Stimulated activated memory B cell treated with anti-CD40 and anti-IgM and Interleukin-4, amounts not matched to agents 10 μg/mL and 1 μg/mL and 100 μg/mL, for 72 hours (primary cell): Measurements from ENCODE around the gene GRAP.

Experiments used
- ATAC-seq: fragments of 150-1000 bp; cut with Tn5 transposase; 2 replicates; pipeline ENCODE4 v1.10.0; 2021
- H3K27ac Mint-ChIP-seq: one replicate; pipeline ENCODE4 v1.8.0; 2022; ENCODE audit warnings: mild to moderate bottlenecking, mixed read lengths
- H3K27me3 Mint-ChIP-seq: one replicate; pipeline ENCODE4 v1.8.0; 2022; ENCODE audit warnings: mixed read lengths
- H3K36me3 Mint-ChIP-seq: one replicate; pipeline ENCODE4 v1.8.0; 2022; ENCODE audit warnings: mixed read lengths
- H3K4me1 Mint-ChIP-seq: one replicate; pipeline ENCODE4 v1.8.0; 2022; ENCODE audit warnings: mixed read lengths
- H3K4me3 Mint-ChIP-seq: one replicate; pipeline ENCODE4 v1.8.0; 2022; ENCODE audit warnings: mild to moderate bottlenecking, moderate library complexity, mixed read lengths
- H3K9me3 Mint-ChIP-seq: one replicate; pipeline ENCODE4 v1.8.0; 2022; ENCODE audit warnings: mixed read lengths

GRAP gene

GRCh38 chr17:19002805-19003542 lies 43.8 kb downstream of the GRAP start:
- Mint-ChIP-seq H3K36me3 (peaks cover 4% of the 10 kb centered on the region), H3K4me3 (peak overlapping the region; percentile 85), H3K4me1 (peaks cover 49% of the 10 kb centered on the region), H3K27ac (peak overlapping the region; percentile 81), H3K9me3 (no peaks in the 10 kb centered on the region), H3K27me3 (no peaks in the 10 kb centered on the region)
- ATAC-seq = no peak

DNA sequence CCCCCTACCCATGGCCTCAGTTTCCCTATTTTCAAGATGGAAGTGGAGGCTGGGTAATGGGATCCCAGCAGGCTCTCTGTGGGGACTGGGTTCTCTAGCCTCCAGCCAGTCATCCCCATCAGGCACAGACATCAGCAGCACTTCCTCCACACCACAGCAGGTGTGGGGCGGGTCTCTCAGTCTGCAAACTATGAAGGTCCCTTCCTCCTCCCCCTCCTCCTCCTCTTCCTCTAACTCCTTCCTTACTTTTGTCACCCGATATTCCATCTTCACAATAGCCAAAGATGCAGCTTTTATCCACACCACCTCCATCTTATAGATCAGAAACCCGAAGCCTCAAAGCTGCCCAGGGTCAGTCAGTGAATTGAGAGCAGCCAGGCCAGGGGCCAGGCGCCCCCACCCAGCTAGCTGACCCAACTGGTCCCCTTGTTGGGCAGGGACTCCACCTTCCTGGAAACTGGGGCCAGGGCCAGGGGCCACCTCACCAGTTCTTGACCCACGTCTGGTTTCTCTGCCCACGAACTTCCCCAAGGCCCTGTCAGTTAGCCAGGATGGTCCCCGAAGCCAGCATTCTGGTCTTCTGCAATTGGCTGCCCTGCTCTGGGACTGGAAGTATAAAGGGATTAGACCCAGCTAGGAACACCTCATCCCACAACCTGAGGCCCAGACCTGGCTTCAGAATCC lies 44.7 kb downstream of the GRAP start:
- H3K9me3 Mint-ChIP-seq = no peaks in the 10 kb centered on the region
- no peak overlapping the region for H3K4me3 Mint-ChIP-seq
- peak overlapping the region; percentile 53 for H3K27ac Mint-ChIP-seq
- H3K36me3 Mint-ChIP-seq = peaks cover 4% of the 10 kb centered on the region
- ATAC-seq = no peak
- peaks cover 49% of the 10 kb centered on the region for H3K4me1 Mint-ChIP-seq
- H3K27me3 Mint-ChIP-seq = no peaks in the 10 kb centered on the region

- Mint-ChIP-seq H3K27ac (no peak overlapping the region), H3K4me3 (no peak overlapping the region), H3K27me3 (no peaks in the 10 kb centered on the region), H3K4me1 (peaks cover 43% of the 10 kb centered on the region), H3K9me3 (no peaks in the 10 kb centered on the region), H3K36me3 (peaks cover 17% of the 10 kb centered on the region)
- ATAC-seq = no peak
Observed at GRCh38 chr17:19000531-19001325, 46.0 kb downstream of the GRAP start.

GRCh38 chr17:18999911-19000310 lies 46.8 kb downstream of the GRAP start:
- Mint-ChIP-seq H3K27ac (no peak overlapping the region), H3K27me3 (no peaks in the 10 kb centered on the region), H3K4me3 (no peak overlapping the region), H3K4me1 (peaks cover 40% of the 10 kb centered on the region), H3K36me3 (peaks cover 26% of the 10 kb centered on the region), H3K9me3 (peaks cover 3% of the 10 kb centered on the region)
- ATAC-seq = no peak

GRCh38 chr17:18999394-18999793 lies 47.4 kb downstream of the GRAP start:
- Mint-ChIP-seq H3K9me3 (peaks cover 3% of the 10 kb centered on the region), H3K27ac (no peak overlapping the region), H3K27me3 (no peaks in the 10 kb centered on the region), H3K4me1 (peaks cover 39% of the 10 kb centered on the region), H3K36me3 (peaks cover 28% of the 10 kb centered on the region), H3K4me3 (no peak overlapping the region)
- no peak for ATAC-seq

DNA sequence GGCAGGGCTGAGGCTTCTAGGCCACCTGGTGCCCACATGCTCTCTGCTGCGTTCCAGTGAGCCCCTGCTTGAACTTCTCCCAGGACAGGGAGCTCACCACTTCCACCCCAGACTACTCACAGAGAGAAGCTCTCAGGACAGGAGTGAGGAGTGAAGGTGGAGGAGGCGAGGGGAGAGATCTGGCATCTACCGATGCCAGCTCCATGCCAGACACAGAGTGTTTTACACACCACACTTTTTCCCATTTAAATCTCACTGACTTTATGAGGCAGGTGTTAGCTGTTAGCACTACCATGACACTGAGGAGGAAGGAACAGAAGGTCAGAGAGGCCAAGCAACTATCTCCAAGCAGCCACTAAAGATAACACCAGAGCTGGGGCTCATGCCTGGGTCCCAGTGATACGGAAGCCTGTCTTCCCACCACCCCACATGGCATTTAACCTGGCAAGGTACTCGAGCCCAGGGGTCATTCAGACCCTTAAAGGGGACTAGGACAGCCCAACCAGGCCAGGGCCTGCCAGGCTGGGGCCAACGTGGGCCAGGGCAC lies 49.0 kb downstream of the GRAP start:
- Mint-ChIP-seq H3K9me3 (peaks cover 3% of the 10 kb centered on the region), H3K4me3 (no peak overlapping the region), H3K27me3 (no peaks in the 10 kb centered on the region), H3K27ac (no peak overlapping the region), H3K4me1 (peaks cover 43% of the 10 kb centered on the region), H3K36me3 (peaks cover 28% of the 10 kb centered on the region)
- no peak for ATAC-seq

- Mint-ChIP-seq H3K9me3 (peaks cover 3% of the 10 kb centered on the region), H3K4me1 (peaks cover 40% of the 10 kb centered on the region), H3K36me3 (peaks cover 24% of the 10 kb centered on the region), H3K4me3 (no peak overlapping the region), H3K27ac (no peak overlapping the region), H3K27me3 (no peaks in the 10 kb centered on the region)
- ATAC-seq = no peak
Observed at GRCh38 chr17:18996458-18996857, 50.3 kb downstream of the GRAP start.

DNA sequence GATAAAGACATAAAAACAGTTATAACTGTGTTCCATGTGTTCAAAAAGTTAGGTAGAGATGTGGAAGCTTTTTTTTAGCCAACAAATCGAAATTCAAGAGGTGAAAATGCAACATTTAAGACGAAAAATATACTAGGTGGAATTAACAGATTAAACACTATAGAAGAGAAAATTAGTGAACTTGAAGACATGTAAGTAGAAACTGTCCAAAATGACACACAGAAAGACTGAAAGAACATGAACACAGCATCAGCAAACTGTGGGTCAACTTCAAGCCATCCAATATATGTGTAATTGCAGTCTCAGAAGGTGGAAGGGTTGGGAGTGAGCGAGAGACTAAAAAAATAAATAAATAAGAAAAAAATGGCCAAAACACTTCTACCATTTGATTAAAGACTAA lies 51.5 kb downstream of the GRAP start:
- H3K9me3 Mint-ChIP-seq = peaks cover 3% of the 10 kb centered on the region
- no peak for ATAC-seq
- H3K27me3 Mint-ChIP-seq = no peaks in the 10 kb centered on the region
- no peak overlapping the region for H3K4me3 Mint-ChIP-seq
- peaks cover 28% of the 10 kb centered on the region for H3K4me1 Mint-ChIP-seq
- H3K27ac Mint-ChIP-seq = no peak overlapping the region
- peaks cover 24% of the 10 kb centered on the region for H3K36me3 Mint-ChIP-seq

DNA sequence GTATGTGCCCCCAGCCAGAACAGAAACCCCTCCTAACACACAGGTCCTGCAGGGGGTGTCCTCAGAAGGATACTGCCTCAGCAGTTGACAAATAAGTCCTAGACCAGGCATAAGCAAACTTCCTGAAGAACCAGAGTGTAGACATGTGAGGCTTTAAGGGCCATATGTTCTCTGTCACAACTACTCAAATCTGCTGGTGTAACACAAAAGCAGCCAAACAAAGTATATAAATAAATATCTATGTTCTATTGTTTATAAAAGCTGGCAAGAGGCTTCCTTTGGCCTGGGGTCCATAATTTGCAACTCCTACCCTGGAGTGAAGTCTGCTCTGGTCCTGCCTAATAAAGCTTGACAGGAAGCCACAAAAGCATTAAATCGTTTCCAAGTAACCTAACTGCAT lies 52.1 kb downstream of the GRAP start:
- no peak for ATAC-seq
- no peak overlapping the region for H3K27ac Mint-ChIP-seq
- H3K36me3 Mint-ChIP-seq = peaks cover 24% of the 10 kb centered on the region
- H3K4me1 Mint-ChIP-seq = peaks cover 28% of the 10 kb centered on the region
- no peak overlapping the region for H3K4me3 Mint-ChIP-seq
- peaks cover 3% of the 10 kb centered on the region for H3K9me3 Mint-ChIP-seq
- no peaks in the 10 kb centered on the region for H3K27me3 Mint-ChIP-seq

GRCh38 chr17:18993905-18994526 lies 52.7 kb downstream of the GRAP start:
- Mint-ChIP-seq H3K9me3 (peaks cover 3% of the 10 kb centered on the region), H3K36me3 (peaks cover 24% of the 10 kb centered on the region), H3K4me3 (no peak overlapping the region), H3K4me1 (peaks cover 28% of the 10 kb centered on the region), H3K27ac (peak overlapping the region; percentile 60), H3K27me3 (no peaks in the 10 kb centered on the region)
- no peak for ATAC-seq

DNA sequence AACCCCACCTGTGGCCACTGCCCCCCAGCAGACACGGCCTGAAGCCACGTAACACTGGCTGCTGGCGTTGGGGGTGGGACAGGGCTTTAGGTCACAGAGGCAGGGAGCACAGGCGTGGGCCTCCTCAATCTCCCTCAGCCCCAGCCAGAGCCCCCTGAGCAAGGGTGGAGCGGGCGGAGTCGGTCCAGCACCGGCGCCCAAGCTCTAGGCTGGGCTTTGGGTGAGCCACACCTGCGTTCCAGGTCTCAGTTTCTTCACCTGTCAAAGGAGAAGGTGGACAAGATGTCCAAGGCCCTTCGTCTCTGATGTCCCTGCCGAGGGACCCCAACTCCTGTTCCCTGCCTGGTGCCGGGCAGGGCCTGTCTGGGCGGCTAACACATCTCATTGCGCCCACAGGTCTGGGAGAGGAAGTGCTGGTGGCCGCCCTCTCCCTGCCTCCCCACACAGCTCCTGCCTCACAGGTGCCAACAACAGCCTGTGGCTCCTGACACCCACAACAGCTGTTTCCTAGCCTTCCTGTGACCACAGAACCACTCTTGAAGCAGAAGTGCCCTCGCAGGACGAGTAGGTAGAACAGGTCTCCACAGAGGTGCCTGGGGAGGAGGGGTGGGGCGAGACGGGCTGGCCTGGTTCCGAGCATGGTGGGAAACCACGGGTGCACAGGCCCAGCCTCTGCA lies 54.2 kb downstream of the GRAP start:
- no peak overlapping the region for H3K4me3 Mint-ChIP-seq

GRCh38 chr17:18991531-18992315 lies 55.0 kb downstream of the GRAP start:
- H3K27me3 Mint-ChIP-seq = no peaks in the 10 kb centered on the region
- peaks cover 3% of the 10 kb centered on the region for H3K9me3 Mint-ChIP-seq
- peaks cover 28% of the 10 kb centered on the region for H3K4me1 Mint-ChIP-seq
- ATAC-seq = no peak
- peak overlapping the region; percentile 60 for H3K27ac Mint-ChIP-seq
- peaks cover 29% of the 10 kb centered on the region for H3K36me3 Mint-ChIP-seq
- H3K4me3 Mint-ChIP-seq = no peak overlapping the region

More for the DNA sequence above, 54.2 kb downstream of the GRAP start:
- Mint-ChIP-seq H3K27ac (peak overlapping the region; percentile 60), H3K9me3 (peaks cover 3% of the 10 kb centered on the region), H3K4me1 (peaks cover 28% of the 10 kb centered on the region), H3K27me3 (no peaks in the 10 kb centered on the region), H3K36me3 (peaks cover 26% of the 10 kb centered on the region)
- peak; percentile 94 for ATAC-seq

GRCh38 chr17:18990331-18990730 lies 56.4 kb downstream of the GRAP start:
- H3K4me3 Mint-ChIP-seq = no peak overlapping the region
- ATAC-seq = no peak
- peaks cover 21% of the 10 kb centered on the region for H3K36me3 Mint-ChIP-seq
- peaks cover 28% of the 10 kb centered on the region for H3K4me1 Mint-ChIP-seq
- H3K27ac Mint-ChIP-seq = no peak overlapping the region
- no peaks in the 10 kb centered on the region for H3K27me3 Mint-ChIP-seq
- peaks cover 2% of the 10 kb centered on the region for H3K9me3 Mint-ChIP-seq
